Measurements from ENCODE around the gene SUSD4.
"Not testable (repeated sequence)": the region's sequence is repeated elsewhere in the genome, so short reads cannot be mapped to it uniquely, and the experiment has no call there.

The SUSD4 gene

GRCh38 chr1:223251387-223251786 lies 112.6 kb downstream of the SUSD4 start:
- not testable (repeated sequence) for DNase-seq (ENCODE audit: low read depth)

- DNase-seq (ENCODE audit: low read depth): no peak
These were observed 113.4 kb downstream of the SUSD4 start for GRCh38 chr1:223250632-223251015.

- no peak for DNase-seq (ENCODE audit: low read depth)
These were observed 113.9 kb downstream of the SUSD4 start for GRCh38 chr1:223249854-223250631.

- no peak for DNase-seq (ENCODE audit: low read depth)
These were observed 115.2 kb downstream of the SUSD4 start for GRCh38 chr1:223248770-223249140.

DNA sequence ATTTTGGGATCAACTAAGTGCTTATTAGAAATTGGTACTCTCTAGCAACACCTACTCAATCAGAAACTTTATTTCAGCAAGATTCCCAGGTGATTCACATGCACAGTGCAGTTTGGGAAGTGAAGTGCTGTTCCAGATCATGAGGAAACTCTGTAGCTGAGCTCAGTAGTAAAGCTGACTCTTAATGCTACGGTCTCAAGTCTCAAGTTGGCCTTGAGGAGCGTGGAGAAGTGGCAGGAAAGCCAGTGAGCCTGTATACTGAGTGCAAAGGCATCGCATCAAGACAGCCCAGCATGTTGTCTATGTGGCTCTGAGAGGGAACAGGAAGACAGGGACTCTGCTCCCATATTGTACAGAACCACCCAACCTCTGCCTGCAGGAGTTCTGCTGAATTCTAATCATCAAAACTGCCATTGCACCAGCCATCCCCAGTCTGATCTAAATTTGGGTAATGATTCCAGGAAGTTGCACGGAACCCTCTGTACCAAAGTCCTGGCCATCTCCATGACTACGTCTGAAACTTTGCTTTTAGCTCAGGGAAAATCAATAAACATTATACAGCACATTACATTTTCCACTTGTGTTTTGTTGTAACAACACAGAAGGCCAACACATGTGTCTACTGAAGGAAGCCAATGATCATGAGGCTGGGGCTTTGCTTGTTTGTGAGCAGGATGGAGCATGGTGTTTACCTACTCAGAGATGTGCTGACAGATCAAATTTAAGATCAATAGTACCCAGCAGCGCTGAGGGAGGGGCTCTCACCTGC lies 115.8 kb downstream of the SUSD4 start:
- no peak for DNase-seq (ENCODE audit: low read depth)

DNA sequence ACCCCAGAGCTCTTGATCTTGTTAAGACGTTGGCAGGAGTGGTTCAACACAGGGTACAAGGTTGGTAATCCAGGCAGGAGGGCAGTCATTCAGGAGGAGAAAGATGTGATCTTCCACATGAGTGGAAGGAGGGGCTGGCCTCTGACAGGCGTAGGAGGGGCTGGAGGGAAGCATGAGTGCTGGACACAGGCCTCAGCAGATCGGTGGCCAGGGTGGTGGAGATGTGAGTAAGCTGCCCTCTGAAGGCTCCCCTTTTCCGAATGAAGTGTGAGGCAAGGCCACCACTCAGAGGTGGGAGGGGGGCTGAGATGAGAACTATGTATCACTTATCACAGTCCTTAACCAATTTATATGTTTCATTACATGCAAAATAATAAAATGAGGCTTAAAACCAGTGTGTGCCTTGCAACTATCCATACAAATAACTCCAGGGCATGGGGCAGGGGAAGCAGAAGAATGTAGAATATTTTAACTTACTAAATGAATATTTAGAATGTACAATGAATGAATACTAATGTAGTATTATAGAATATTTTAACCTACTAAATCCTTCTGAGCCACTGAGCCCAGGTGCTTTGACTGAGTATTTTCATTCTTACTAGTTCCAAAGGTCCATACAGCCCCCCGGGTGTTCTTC lies 117.4 kb downstream of the SUSD4 start:
- DNase-seq (ENCODE audit: low read depth): no peak

- no peak for DNase-seq (ENCODE audit: low read depth)
These were observed 118.0 kb downstream of the SUSD4 start for GRCh38 chr1:223245983-223246382.

DNA sequence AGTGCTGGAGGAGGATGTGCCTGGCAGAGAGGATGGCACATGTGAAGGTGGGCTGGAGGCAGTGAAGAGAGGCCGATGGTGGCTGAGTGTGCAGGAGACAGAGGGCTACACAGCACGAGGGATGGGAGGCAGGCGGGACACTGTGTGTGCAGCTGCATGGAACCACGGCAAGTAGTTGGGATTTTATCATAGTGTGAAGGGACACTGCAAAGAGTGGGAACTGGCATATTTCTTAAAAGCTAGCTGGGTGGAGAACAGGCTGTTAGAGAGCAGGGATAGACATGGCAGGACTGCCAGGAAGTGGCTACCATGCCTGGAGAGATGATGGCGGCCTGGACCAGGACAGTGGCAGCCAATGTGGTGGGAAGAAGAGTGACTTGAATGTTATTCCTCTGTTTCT lies 118.6 kb downstream of the SUSD4 start:
- no peak for DNase-seq (ENCODE audit: low read depth)

- DNase-seq (ENCODE audit: low read depth): no peak
These were observed 119.4 kb downstream of the SUSD4 start for GRCh38 chr1:223244366-223245103.

GRCh38 chr1:223243441-223244050 lies 120.4 kb downstream of the SUSD4 start:
- no peak for DNase-seq (ENCODE audit: low read depth)

GRCh38 chr1:223242971-223243370 lies 121.0 kb downstream of the SUSD4 start:
- no peak for DNase-seq (ENCODE audit: low read depth)

- DNase-seq (ENCODE audit: low read depth): no peak
These were observed 121.5 kb downstream of the SUSD4 start for GRCh38 chr1:223242382-223242955.

- no peak for DNase-seq (ENCODE audit: low read depth)
These were observed 123.9 kb downstream of the SUSD4 start for GRCh38 chr1:223240122-223240521.

DNA sequence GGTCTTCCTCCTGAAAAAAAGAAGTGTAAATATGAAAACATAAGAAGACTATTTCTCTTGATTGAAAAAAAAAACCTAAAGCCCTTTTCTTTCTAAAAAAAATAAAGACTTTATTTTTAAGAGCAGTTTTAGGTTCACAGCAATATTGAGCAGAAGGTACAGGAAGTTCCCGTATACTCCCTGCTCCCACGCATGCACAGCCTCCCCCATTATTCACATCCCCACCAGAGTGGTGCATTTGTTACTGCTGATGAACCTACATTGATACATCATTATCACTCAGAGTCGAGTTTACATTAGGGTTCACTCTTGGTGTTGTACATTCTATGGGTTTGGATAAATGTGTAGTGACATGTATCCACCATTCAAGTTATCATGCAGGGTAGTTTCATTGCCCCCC lies 128.9 kb downstream of the SUSD4 start:
- DNase-seq (ENCODE audit: low read depth): no peak

DNA sequence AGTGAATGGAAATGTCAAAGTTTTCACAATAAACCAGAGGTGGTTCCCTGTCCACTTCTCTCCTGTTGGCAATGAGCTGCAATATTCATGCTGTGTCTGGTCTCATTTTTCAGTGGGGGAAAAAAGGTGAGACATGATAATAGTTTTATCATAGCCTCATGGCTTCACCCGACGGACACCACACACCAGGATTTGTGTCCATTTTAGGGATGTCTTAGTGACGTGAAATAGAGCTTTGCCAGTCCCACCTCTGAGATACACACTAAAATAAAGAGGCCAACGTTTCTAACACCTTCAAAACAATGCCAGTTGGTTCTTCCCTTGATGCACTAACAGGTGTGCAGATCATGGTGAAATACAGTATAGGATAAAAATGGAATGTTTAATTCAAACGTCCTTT lies 129.4 kb downstream of the SUSD4 start:
- no peak for DNase-seq (ENCODE audit: low read depth)

DNA sequence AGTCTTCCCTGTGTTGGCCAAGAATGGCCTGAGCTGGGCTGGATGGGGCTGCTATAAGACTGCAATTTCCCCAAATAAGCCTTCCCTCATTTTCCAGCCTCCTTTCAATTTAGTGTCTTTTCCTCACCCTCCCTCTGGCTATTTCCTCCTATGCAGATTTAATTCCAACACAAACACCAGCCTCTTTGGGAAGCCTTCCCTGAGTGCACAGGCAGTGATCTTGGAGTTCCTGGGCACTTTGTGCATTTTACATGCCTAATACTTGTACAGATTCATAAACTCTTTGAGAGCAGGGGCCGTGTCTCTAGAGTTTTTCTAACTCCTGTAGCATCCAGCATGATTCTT lies 129.8 kb downstream of the SUSD4 start:
- DNase-seq (ENCODE audit: low read depth): no peak

DNA sequence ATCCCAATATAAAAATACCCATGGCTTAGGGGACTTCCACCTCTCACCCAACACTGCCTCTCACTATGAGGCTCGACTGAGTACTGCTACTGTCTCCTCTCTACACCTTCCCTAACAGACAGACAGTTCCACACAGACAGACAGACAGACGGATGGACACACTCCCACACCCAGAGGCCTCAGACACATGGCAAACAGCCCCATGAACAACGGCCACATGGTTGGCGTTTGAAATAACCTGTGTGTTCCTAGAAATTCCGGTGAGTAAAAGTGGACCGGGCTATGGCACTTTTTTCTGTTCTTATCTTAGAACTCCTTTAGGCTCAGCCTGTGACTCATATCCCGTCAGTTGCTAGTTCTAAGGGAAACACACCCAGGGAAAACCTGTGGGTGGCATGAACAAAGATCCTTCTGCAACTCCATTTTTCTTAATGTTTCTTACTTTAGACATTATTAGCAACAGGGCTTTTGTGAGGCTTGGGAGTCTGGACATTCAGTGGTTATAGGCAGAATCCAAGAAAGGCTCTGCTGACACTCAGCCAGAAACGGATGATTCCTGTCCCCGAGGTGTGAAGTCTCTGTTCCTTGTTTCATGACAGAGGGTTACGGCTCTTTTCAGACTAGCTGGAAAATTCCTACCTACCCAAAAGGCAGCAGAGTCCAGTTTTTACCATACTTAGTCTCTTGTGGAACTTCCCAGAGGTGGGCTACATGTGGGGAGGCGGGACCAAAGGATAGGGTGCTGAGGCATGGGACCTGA lies 130.4 kb downstream of the SUSD4 start:
- DNase-seq (ENCODE audit: low read depth): no peak

- DNase-seq (ENCODE audit: low read depth): no peak
These were observed 131.0 kb downstream of the SUSD4 start for GRCh38 chr1:223233019-223233409.

- no peak for DNase-seq (ENCODE audit: low read depth)
These were observed 132.4 kb downstream of the SUSD4 start for GRCh38 chr1:223231581-223231980.

DNA sequence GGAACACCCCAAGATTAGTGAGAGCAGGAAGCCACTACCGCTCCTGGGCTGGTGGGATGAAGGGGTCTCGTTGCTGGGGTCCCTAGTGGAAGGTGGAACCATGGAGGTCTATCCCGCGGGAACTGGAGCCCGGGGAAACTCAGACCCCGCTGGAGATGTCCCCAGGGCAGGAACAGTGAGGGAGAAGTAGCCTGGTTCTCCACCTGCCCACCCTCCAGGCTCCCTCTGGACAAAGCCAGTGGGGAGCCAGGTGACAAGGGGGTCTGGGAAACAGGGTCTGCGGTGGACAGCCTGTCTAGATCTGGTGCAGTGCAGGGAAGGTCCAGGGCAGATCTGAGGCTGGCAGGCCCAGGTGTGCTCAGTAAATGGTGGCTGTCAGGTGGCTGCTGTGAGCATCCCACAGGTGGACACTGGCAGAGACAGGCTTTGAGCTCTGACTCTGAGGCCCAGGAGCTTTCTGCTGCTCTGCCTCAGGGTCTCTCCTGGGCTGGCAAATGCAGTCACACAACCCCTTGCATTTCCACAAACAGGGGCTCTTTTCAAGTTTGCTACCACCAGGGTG lies 132.9 kb downstream of the SUSD4 start:
- no peak for DNase-seq (ENCODE audit: low read depth)
